Stimulated activated CD4-positive, alpha-beta T cell treated with anti-CD3 and anti-CD28 coated beads, Interleukin-1b, Interleukin-23, amount 100 ng/mL, for 48 hours (primary cell): ENCODE data around the gene RUNX3.
"Not testable (repeated sequence)": the region's sequence is repeated elsewhere in the genome, so short reads cannot be mapped to it uniquely, and the experiment has no call there.

Source experiments
- DNase-seq: peaks from one replicate; pipeline ENCODE4 v3.0.0-alpha.2; 2020

Gene RUNX3

GRCh38 chr1:24899581-24900485 lies 30.2 kb downstream of the RUNX3 start:
- peak; percentile 4 for DNase-seq

GRCh38 chr1:24898909-24899439 lies 31.1 kb downstream of the RUNX3 start:
- no peak for DNase-seq

- DNase-seq: peak; percentile 56
Observed at GRCh38 chr1:24898152-24898908, 31.7 kb downstream of the RUNX3 start.

GRCh38 chr1:24897263-24898151 lies 32.6 kb downstream of the RUNX3 start:
- DNase-seq: peak; percentile 3

GRCh38 chr1:24896596-24897262 lies 33.3 kb downstream of the RUNX3 start:
- no peak for DNase-seq

GRCh38 chr1:24896176-24896575 lies 33.9 kb downstream of the RUNX3 start:
- no peak for DNase-seq

- no peak for DNase-seq
Observed at GRCh38 chr1:24895511-24895910, 34.6 kb downstream of the RUNX3 start.

GRCh38 chr1:24894002-24894401 lies 36.1 kb downstream of the RUNX3 start:
- no peak for DNase-seq

GRCh38 chr1:24893431-24893830 lies 36.6 kb downstream of the RUNX3 start:
- no peak for DNase-seq

GRCh38 chr1:24892188-24893153 lies 37.6 kb downstream of the RUNX3 start:
- no peak for DNase-seq

GRCh38 chr1:24891367-24891766 lies 38.7 kb downstream of the RUNX3 start:
- not testable (repeated sequence) for DNase-seq

- no peak for DNase-seq
Observed at GRCh38 chr1:24890887-24891286, 39.2 kb downstream of the RUNX3 start.

- no peak for DNase-seq
Observed at GRCh38 chr1:24888971-24889676, 41.0 kb downstream of the RUNX3 start.

GRCh38 chr1:24888061-24888970 lies 41.8 kb downstream of the RUNX3 start:
- no peak for DNase-seq

GRCh38 chr1:24886241-24886640 lies 43.8 kb downstream of the RUNX3 start:
- DNase-seq: no peak

- no peak for DNase-seq
Observed at GRCh38 chr1:24884751-24885150, 45.3 kb downstream of the RUNX3 start.

GRCh38 chr1:24881034-24881433 lies 49.0 kb downstream of the RUNX3 start:
- no peak for DNase-seq

GRCh38 chr1:24878775-24879742 lies 51.0 kb downstream of the RUNX3 start:
- DNase-seq: no peak
